Measurements from ENCODE around the gene WHRN. TPM values are rescaled to one million over a fixed set of nuclear protein-coding genes. Genes with fewer than 3 reads are reported as not detected.

WHRN gene
- total and polyA plus RNA-seq, 2 of the 8 experiments (the other 6 are each of a cell fraction or from before 2014, with no cell fraction given), result 4.4 to 7.7 TPM

DNA sequence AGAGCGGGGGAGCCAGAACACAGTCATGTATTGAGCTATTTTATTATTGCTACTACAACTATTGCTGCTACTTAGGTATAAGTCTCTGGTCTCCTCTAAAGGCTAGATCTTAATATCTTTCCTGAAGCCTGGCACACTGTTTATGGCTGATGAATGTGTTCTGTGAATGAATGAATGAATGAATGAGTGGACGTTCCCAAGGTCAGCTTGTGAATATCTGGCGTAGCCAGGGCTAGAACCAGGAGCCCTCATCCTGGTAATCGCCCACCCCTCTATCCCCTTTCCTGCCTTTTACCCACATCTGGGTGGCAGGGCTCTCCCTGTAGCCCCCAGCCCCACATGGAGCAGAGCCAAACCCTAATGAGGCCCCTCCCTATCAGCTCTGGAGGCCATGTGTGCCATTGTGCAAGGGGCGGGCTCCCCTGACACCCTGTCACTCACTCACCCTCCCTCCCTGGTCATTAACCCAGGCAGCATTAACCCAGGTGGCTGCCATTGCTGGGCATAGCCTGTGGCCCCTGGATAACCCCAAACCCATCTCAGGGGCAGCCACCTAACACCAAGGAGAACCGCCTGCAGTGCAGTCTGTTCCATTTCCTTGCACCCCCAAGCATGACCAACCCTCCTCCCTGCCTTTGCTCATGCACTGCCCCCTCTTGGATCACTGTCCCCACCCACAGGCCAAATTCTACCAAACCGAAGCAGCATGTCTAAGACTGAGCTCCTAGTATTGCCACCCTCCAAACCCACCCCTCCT lies 115.5 kb downstream of the WHRN start:
- Histone ChIP-seq H3K56ac (replicated peaks; ENCODE audit: insufficient read length, low read depth, low read length) (no peak overlapping the region), H2AFZ (ENCODE audit: low read length) (no peak overlapping the region), H2BK12ac (ENCODE audit: low read depth, low read length) (no peak overlapping the region), H3K4me1 (replicated peaks in 1 of 4; ENCODE audit: control insufficient read depth in 3 of 4, insufficient read depth in 4 of 4, low read length in 3 of 4) (peaks cover 19 to 40% (median 30%) of the 10 kb centered on the region in 4 experiments), H3K79me2 (ENCODE audit: control insufficient read depth in 1 of 2, insufficient read depth in 2 of 2, low read length in 2 of 2) (peaks cover 0 to 6% of the 10 kb centered on the region in 2 experiments; a peak in 1 of 4 replicates), H2BK5ac (ENCODE audit: low read depth, low read length) (no peak overlapping the region; the same call in 1 of the 2 replicates), H4K5ac (ENCODE audit: insufficient read length, low read depth, low read length) (no peak overlapping the region), H3K36me3 (ENCODE audit: control insufficient read depth in 2 of 4, insufficient read depth in 4 of 4, low read length in 3 of 4) (peaks cover 0 to 2% (median 0%) of the 10 kb centered on the region in 4 experiments; a peak in 1 of 8 replicates), H2AK5ac (ENCODE audit: low read depth, low read length) (no peak overlapping the region), H3K4ac (replicated peaks; ENCODE audit: insufficient read length, low read depth, low read length) (no peak overlapping the region), H3K4me2 (ENCODE audit: insufficient read depth in 1 of 2, low read depth in 2 of 2, low read length in 2 of 2) (0 out of 4 replicates have a peak overlapping the region, but pooled peaks of 1 of the 2 experiments have one; percentile 7), H3K9me3 (ENCODE audit: insufficient read depth in 2 of 2, low read depth in 1 of 2, low read length in 1 of 2) (no peaks in the 10 kb centered on the region), H4K91ac (replicated peaks; ENCODE audit: insufficient read length, low read length) (no peak overlapping the region), H4K8ac (ENCODE audit: extremely low read depth, insufficient read depth, low read length) (no peak overlapping the region; the same call in 1 of the 2 replicates), H3K14ac (ENCODE audit: insufficient read length) (no peak overlapping the region), H4K20me1 (replicated peaks in 1 of 2; ENCODE audit: control insufficient read depth in 1 of 2, insufficient read depth in 2 of 2, low read length in 2 of 2) (no peaks in the 10 kb centered on the region), H2BK15ac (ENCODE audit: low read length) (no peak overlapping the region; the same call in 1 of the 2 replicates), H3K27ac (ENCODE audit: low read depth, low read length) (no peak overlapping the region), H3K23ac (ENCODE audit: insufficient read length) (no peak overlapping the region), H3K79me1 (ENCODE audit: low read depth, low read length) (peaks cover 3% of the 10 kb centered on the region; the same call in 1 of the 2 replicates), H3K27me3 (replicated peaks in 1 of 4; ENCODE audit: control insufficient read depth in 3 of 4, extremely low read depth in 1 of 4, insufficient read depth in 3 of 4, low read length in 3 of 4) (no peaks in the 10 kb centered on the region; a peak in 1 of 7 replicates), H3K9ac (replicated peaks in 1 of 4; ENCODE audit: extremely low read depth in 1 of 4, low read depth in 3 of 4, low read length in 3 of 4) (no peak overlapping the region), H2BK120ac (replicated peaks; ENCODE audit: low read depth, low read length) (no peak overlapping the region), H3K18ac (ENCODE audit: extremely low read depth, low read length) (no peak overlapping the region), H3K23me2 (ENCODE audit: low read depth, low read length) (no peaks in the 10 kb centered on the region), H3K4me3 (ENCODE audit: extremely low read depth in 1 of 4, insufficient read depth in 2 of 4, low read depth in 3 of 4, low read length in 4 of 4) (no peak overlapping the region), H2BK20ac (ENCODE audit: low read length) (no peak overlapping the region)
- ChIA-PET CTCF (ENCODE audit: partially characterized antibody) (interaction anchor here (0.8 to 4.6 kb wide), 11 partner anchors 8 to 285 kb away, joined by 3 to 20 read pairs (median 4); no protein-coding TSS in a partner anchor), POLR2A (ENCODE audit: partially characterized antibody) (interaction anchor here (1.1 to 10.9 kb wide), 6 partner anchors 7 to 196 kb away, joined by 3 to 67 read pairs (median 6); no protein-coding TSS in a partner anchor)
- TF ChIP-seq, protein P1, sequence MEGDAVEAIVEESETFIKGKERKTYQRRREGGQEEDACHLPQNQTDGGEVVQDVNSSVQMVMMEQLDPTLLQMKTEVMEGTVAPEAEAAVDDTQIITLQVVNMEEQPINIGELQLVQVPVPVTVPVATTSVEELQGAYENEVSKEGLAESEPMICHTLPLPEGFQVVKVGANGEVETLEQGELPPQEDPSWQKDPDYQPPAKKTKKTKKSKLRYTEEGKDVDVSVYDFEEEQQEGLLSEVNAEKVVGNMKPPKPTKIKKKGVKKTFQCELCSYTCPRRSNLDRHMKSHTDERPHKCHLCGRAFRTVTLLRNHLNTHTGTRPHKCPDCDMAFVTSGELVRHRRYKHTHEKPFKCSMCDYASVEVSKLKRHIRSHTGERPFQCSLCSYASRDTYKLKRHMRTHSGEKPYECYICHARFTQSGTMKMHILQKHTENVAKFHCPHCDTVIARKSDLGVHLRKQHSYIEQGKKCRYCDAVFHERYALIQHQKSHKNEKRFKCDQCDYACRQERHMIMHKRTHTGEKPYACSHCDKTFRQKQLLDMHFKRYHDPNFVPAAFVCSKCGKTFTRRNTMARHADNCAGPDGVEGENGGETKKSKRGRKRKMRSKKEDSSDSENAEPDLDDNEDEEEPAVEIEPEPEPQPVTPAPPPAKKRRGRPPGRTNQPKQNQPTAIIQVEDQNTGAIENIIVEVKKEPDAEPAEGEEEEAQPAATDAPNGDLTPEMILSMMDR (IDR thresholded peaks at IDR 0.05; ENCODE audit: control extremely low read depth in 1 of 3, insufficient read depth in 1 of 3, low read depth in 1 of 3, low read length in 3 of 3), result peak in 1 of 3 experiments; percentile 12; a peak in 1 of 4 replicates
- no peak for TF ChIP-seq EZH2 (IDR thresholded peaks at IDR 0.05; ENCODE audit: low read depth, low read length, severe bottlenecking)
- no peak for FAIRE-seq
- 82% methylated on average over 7 of the region's 7 CpGs; no CpG with 5 or more reads in 1 of the 2 experiments for WGBS, 2 experiments (ENCODE audit: extremely low coverage in 1 of 2, insufficient coverage in 1 of 2, insufficient read length in 1 of 2, insufficient replicate concordance in 2 of 2, low coverage in 1 of 2, low lambda C conversion rate in 2 of 2, missing lambda C conversion rate in 1 of 2)
- DNase-seq (ENCODE audit: low read depth in 1 of 2, low spot score in 2 of 2), result no peak

Data from H1 (cell line).